Neural cell (in vitro differentiated cells): ENCODE measurements around the gene COX6B2. TPM values are rescaled to one million over a fixed set of nuclear protein-coding genes. Genes with fewer than 3 reads are reported as not detected.
"Not testable (repeated sequence)": the region's sequence is repeated elsewhere in the genome, so short reads cannot be mapped to it uniquely, and the experiment has no call there.

ENCODE experiments used
- H2AFZ ChIP-seq: fragments of 200-600, 300-800 bp; sonication (generic), shearing (Covaris generic); 2 replicates; pipeline ENCODE4 v1.6.0; 2014; ENCODE audit warnings: low read depth, mild to moderate bottlenecking, antibody characterized with exemption, low read length, moderate library complexity
- H3F3A ChIP-seq: fragments of 200-600 bp; shearing (Covaris generic); 2 replicates; pipeline ENCODE4 v1.6.1; 2016; ENCODE audit warnings: mild to moderate bottlenecking, moderate library complexity, mixed read lengths, antibody characterized with exemption, low read length; ENCODE audit not compliant: insufficient read depth, poor library complexity, severe bottlenecking
- H3K27ac ChIP-seq: fragments of 200-600, 300-800 bp; sonication (generic), shearing (Covaris generic); 2 replicates; pipeline ENCODE4 v1.5.1; 2014; ENCODE audit warnings: mild to moderate bottlenecking, low read length, moderate library complexity
- H3K27me3 ChIP-seq: fragments of 300-800, 200-600 bp; sonication (generic), shearing (Covaris generic); 2 replicates; pipeline ENCODE4 v1.6.0; 2014; ENCODE audit warnings: mild to moderate bottlenecking, low read depth, low read length, moderate library complexity; ENCODE audit not compliant: insufficient read depth
- H3K36me3 ChIP-seq: fragments of 300-800, 200-600 bp; sonication (generic), shearing (Covaris generic); 2 replicates; pipeline ENCODE4 v1.5.1; 2014; ENCODE audit warnings: mild to moderate bottlenecking, antibody characterized with exemption, low read length, moderate library complexity; ENCODE audit not compliant: insufficient read depth
- H3K4me2 ChIP-seq: fragments of 300-800, 200-600 bp; sonication (generic), shearing (Covaris generic); 2 replicates; pipeline ENCODE4 v1.6.0; 2014; ENCODE audit warnings: mild to moderate bottlenecking, low read length
- H3K4me3 ChIP-seq: fragments of 300-800, 200-600 bp; sonication (generic), shearing (Covaris generic); 2 replicates; pipeline ENCODE4 v1.5.1; 2014; ENCODE audit warnings: mild to moderate bottlenecking, low read length, moderate library complexity
- H3K79me2 ChIP-seq: fragments of 200-600 bp; shearing (Covaris generic); replicated peaks from 2 replicates; pipeline ENCODE4 v1.6.0; 2014; ENCODE audit warnings: mild to moderate bottlenecking, low read length, moderate library complexity; ENCODE audit not compliant: insufficient read depth
- H3K9ac ChIP-seq: fragments of 300-800, 200-600 bp; sonication (generic), shearing (Covaris generic); 2 replicates; pipeline ENCODE4 v1.6.1; 2016; ENCODE audit warnings: mild to moderate bottlenecking, low read length, mixed read lengths
- H3K9me2 ChIP-seq: fragments of 200-600 bp; shearing (Covaris generic); 2 replicates; pipeline ENCODE4 v1.6.1; 2016; ENCODE audit warnings: mild to moderate bottlenecking, low read length, mixed read lengths; ENCODE audit not compliant: insufficient read depth
- H3K9me3 ChIP-seq: fragments of 200-600, 300-800 bp; sonication (generic), shearing (Covaris generic); 2 replicates; pipeline ENCODE4 v1.6.1; 2016; ENCODE audit warnings: mild to moderate bottlenecking, mixed run types, low read length, moderate library complexity, mixed read lengths
- H4K20me1 ChIP-seq: fragments of 200-600 bp; shearing (Covaris generic); 2 replicates; pipeline ENCODE4 v1.6.1; 2016; ENCODE audit warnings: mild to moderate bottlenecking, mixed run types; ENCODE audit not compliant: insufficient read depth
- CTCF ChIP-seq: fragments of 450-650 bp; IDR thresholded peaks from 2 replicates; pipeline ENCODE4 v1.5.1; 2014; ENCODE audit warnings: antibody characterized with exemption, mild to moderate bottlenecking, moderate library complexity; ENCODE audit not compliant: poor library complexity, severe bottlenecking
- EP300 ChIP-seq: fragments of 450-650 bp; conservative IDR thresholded peaks from 2 replicates; pipeline ENCODE4 v1.6.1; 2014; ENCODE audit warnings: antibody characterized with exemption, mild to moderate bottlenecking, moderate library complexity; ENCODE audit not compliant: poor library complexity, severe bottlenecking
- EZH2 ChIP-seq: fragments of 200-600, 300-800 bp; shearing (Covaris generic), sonication (generic); IDR thresholded peaks from 2 replicates; pipeline ENCODE4 v1.6.1; 2014; ENCODE audit warnings: antibody characterized with exemption, low read length, borderline replicate concordance, mild to moderate bottlenecking; ENCODE audit not compliant: insufficient read depth, poor library complexity, severe bottlenecking
- MXI1 ChIP-seq: fragments of 450-650 bp; conservative IDR thresholded peaks from 2 replicates; pipeline ENCODE4 v1.6.1; 2014; ENCODE audit warnings: antibody characterized with exemption, mild to moderate bottlenecking; ENCODE audit not compliant: poor library complexity, severe bottlenecking
- POLR2AphosphoS5 ChIP-seq: IDR thresholded peaks from 2 replicates; pipeline ENCODE4 v1.6.1; 2012
- RAD21 ChIP-seq: fragments of 450-650 bp; conservative IDR thresholded peaks from 2 replicates; pipeline ENCODE4 v1.6.1; 2014; ENCODE audit warnings: antibody characterized with exemption, mild to moderate bottlenecking, moderate library complexity
- REST ChIP-seq: IDR thresholded peaks from 2 replicates; pipeline ENCODE4 v1.6.1; 2012; ENCODE audit warnings: borderline replicate concordance
- SMC3 ChIP-seq: fragments of 450-650 bp; conservative IDR thresholded peaks from 2 replicates; pipeline ENCODE4 v1.6.1; 2014; ENCODE audit warnings: antibody characterized with exemption, mild to moderate bottlenecking, moderate library complexity; ENCODE audit not compliant: poor library complexity
- TAF1 ChIP-seq: IDR thresholded peaks from 2 replicates; pipeline ENCODE4 v1.6.1; 2012; ENCODE audit warnings: low read depth
- polyA plus RNA-seq: library from polyadenylated mRNA; depleted of rRNA; stranded (reverse); fragments of >200 nt; gene quantifications from 2 replicates; pipeline ENCODE4 v1.2.3, GENCODE V29; 2014

The COX6B2 gene
- polyA plus RNA-seq, 1 donor from 2014 or later: 0.17 TPM

GRCh38 chr19:55402509-55402908, 48.0 kb upstream of the COX6B2 start (continued):
- TF ChIP-seq EP300: no peak
- no peak for TF ChIP-seq POLR2AphosphoS5
- TF ChIP-seq SMC3: no peak
- TF ChIP-seq TAF1: no peak

- not testable (repeated sequence) for H3K27ac ChIP-seq, H3K4me2 ChIP-seq, H4K20me1 ChIP-seq, H3K9me2 ChIP-seq, H3K36me3 ChIP-seq, H3K27me3 ChIP-seq, H3K9me3 ChIP-seq, H3K4me3 ChIP-seq, H2AFZ ChIP-seq, H3K9ac ChIP-seq, H3F3A ChIP-seq
- peaks cover 11% of the 10 kb centered on the region for H3K79me2 ChIP-seq
Measured at GRCh38 chr19:55401390-55401789, 46.9 kb upstream of the COX6B2 start.

GRCh38 chr19:55400281-55401087, 46.0 kb upstream of the COX6B2 start:
- Histone ChIP-seq H3K9me2 (no peaks in the 10 kb centered on the region), H4K20me1 (no peaks in the 10 kb centered on the region), H3K4me3 (no peak overlapping the region), H3K9ac (no peak overlapping the region), H3K27me3 (no peaks in the 10 kb centered on the region), H3K4me2 (no peak overlapping the region), H2AFZ (no peak overlapping the region), H3F3A (no peaks in the 10 kb centered on the region), H3K27ac (no peak overlapping the region), H3K79me2 (peaks cover 2% of the 10 kb centered on the region), H3K36me3 (no peaks in the 10 kb centered on the region), H3K9me3 (no peaks in the 10 kb centered on the region)
- no peak for TF ChIP-seq CTCF
- TF ChIP-seq EP300: no peak
- no peak for TF ChIP-seq MXI1
- no peak for TF ChIP-seq POLR2AphosphoS5
- TF ChIP-seq EZH2: no peak
- no peak for TF ChIP-seq TAF1
- no peak for TF ChIP-seq RAD21

GRCh38 chr19:55398200-55398925, 43.8 kb upstream of the COX6B2 start:
- H3K9me2 ChIP-seq: no peaks in the 10 kb centered on the region
- no peaks in the 10 kb centered on the region for H4K20me1 ChIP-seq
- TF ChIP-seq MXI1 (no peak), REST (no peak), RAD21 (no peak), EZH2 (no peak), POLR2AphosphoS5 (no peak), SMC3 (no peak), CTCF (no peak), TAF1 (no peak)
- no peak overlapping the region for H3K4me2 ChIP-seq
- no peaks in the 10 kb centered on the region for H3F3A ChIP-seq
- no peaks in the 10 kb centered on the region for H3K36me3 ChIP-seq
- no peaks in the 10 kb centered on the region for H3K79me2 ChIP-seq
- no peaks in the 10 kb centered on the region for H3K9me3 ChIP-seq
- H2AFZ ChIP-seq: no peak overlapping the region
- no peaks in the 10 kb centered on the region for H3K27me3 ChIP-seq
- no peak overlapping the region for H3K27ac ChIP-seq
- H3K9ac ChIP-seq: no peak overlapping the region
- H3K4me3 ChIP-seq: no peak overlapping the region
